HEK293T (cell line): Measurements from ENCODE around the gene TTC13.

Source experiments
- CTCF ChIA-PET: fragments of 350-600 bp; formaldehyde crosslinking; extraction: SDS; loops from one replicate; lab custom pipeline; 2021; ENCODE audit warnings: antibody characterized with exemption, inconsistent platforms; lab: Yijun Ruan, JAX
- POLR2A ChIA-PET: fragments of 350-600 bp; formaldehyde crosslinking; extraction: SDS; loops from one replicate; lab custom pipeline; 2020; ENCODE audit warnings: antibody characterized with exemption, inconsistent platforms; lab: Yijun Ruan, JAX
- DNase-seq: peaks from one replicate; pipeline ENCODE4 v3.0.0; 2012; ENCODE audit warnings: mixed read lengths; ENCODE audit errors: extremely low spot score
- ARNT ChIP-seq: fragments of 450-650 bp; IDR thresholded peaks from 2 replicates; pipeline ENCODE4 v1.6.1; 2017; ENCODE audit warnings: mild to moderate bottlenecking
- BHLHE40 ChIP-seq: fragments of 450-650 bp; IDR thresholded peaks from 2 replicates; pipeline ENCODE4 v1.6.1; 2016; ENCODE audit warnings: mild to moderate bottlenecking, moderate library complexity, borderline replicate concordance
- CTBP1 ChIP-seq: fragments of 450-650 bp; IDR thresholded peaks from 2 replicates; pipeline ENCODE4 v1.6.1; 2016; ENCODE audit warnings: borderline replicate concordance
- ELF4 ChIP-seq: fragments of 450-650 bp; IDR thresholded peaks from 2 replicates; pipeline ENCODE4 v1.6.1; 2017; ENCODE audit warnings: antibody characterized with exemption
- FOXA1 ChIP-seq: fragments of 450-650 bp; IDR thresholded peaks from 2 replicates; pipeline ENCODE4 v1.6.1; 2016; ENCODE audit warnings: mild to moderate bottlenecking
- FOXK2 ChIP-seq: fragments of 450-650 bp; IDR thresholded peaks from 2 replicates; pipeline ENCODE4 v1.6.1; 2016; ENCODE audit warnings: mild to moderate bottlenecking
- FOXM1 ChIP-seq: fragments of 450-650 bp; IDR thresholded peaks from 2 replicates; pipeline ENCODE4 v1.6.1; 2017; ENCODE audit warnings: mild to moderate bottlenecking, borderline replicate concordance
- HDGF ChIP-seq: fragments of 450-650 bp; IDR thresholded peaks from 2 replicates; pipeline ENCODE4 v1.6.1; 2017; ENCODE audit warnings: antibody characterized with exemption, borderline replicate concordance
- L3MBTL2 ChIP-seq: fragments of 450-650 bp; conservative IDR thresholded peaks from 2 replicates; pipeline ENCODE4 v1.6.1; 2016; ENCODE audit warnings: mild to moderate bottlenecking
- LEF1 ChIP-seq: fragments of 450-650 bp; IDR thresholded peaks from 2 replicates; pipeline ENCODE4 v1.6.1; 2017; ENCODE audit warnings: mild to moderate bottlenecking, borderline replicate concordance
- NFRKB ChIP-seq: fragments of 450-650 bp; IDR thresholded peaks from 2 replicates; pipeline ENCODE4 v1.6.1; 2016; ENCODE audit warnings: mild to moderate bottlenecking, moderate library complexity
- PKNOX1 ChIP-seq: fragments of 450-650 bp; IDR thresholded peaks from 2 replicates; pipeline ENCODE4 v1.6.1; 2016
- SP1 ChIP-seq: fragments of 450-650 bp; IDR thresholded peaks from 2 replicates; pipeline ENCODE4 v1.6.1; 2017
- SUZ12 ChIP-seq: fragments of 450-650 bp; IDR thresholded peaks from 2 replicates; pipeline ENCODE4 v1.6.1; 2016; ENCODE audit warnings: mild to moderate bottlenecking
- TARDBP ChIP-seq: fragments of 450-650 bp; IDR thresholded peaks from 2 replicates; pipeline ENCODE4 v1.6.1; 2016
- ZNF384 ChIP-seq: fragments of 450-650 bp; IDR thresholded peaks from 2 replicates; pipeline ENCODE4 v1.6.1; 2016

The TTC13 gene

GRCh38 chr1:230901671-230902070 lies 77.0 kb downstream of the TTC13 start:
- POLR2A ChIA-PET = no interaction called here
- DNase-seq = no peak
- TF ChIP-seq LEF1 (no peak), HDGF (no peak), SUZ12 (no peak), PKNOX1 (no peak), ELF4 (no peak), FOXM1 (no peak), SP1 (no peak), CTBP1 (no peak), FOXA1 (no peak), FOXK2 (no peak), L3MBTL2 (no peak), ARNT (no peak), TARDBP (no peak), BHLHE40 (no peak), NFRKB (no peak), ZNF384 (no peak)
- CTCF ChIA-PET = no interaction called here

- ChIA-PET POLR2A (no interaction called here), CTCF (interaction anchor here (0.7 kb wide), 1 partner anchor 529 kb away, joined by 10 read pairs; no protein-coding TSS in a partner anchor)
- TF ChIP-seq SP1 (no peak), NFRKB (no peak), FOXM1 (no peak), PKNOX1 (no peak), FOXA1 (no peak), TARDBP (no peak), ZNF384 (no peak), BHLHE40 (no peak), L3MBTL2 (no peak), LEF1 (no peak), ARNT (no peak), ELF4 (no peak), SUZ12 (no peak), HDGF (no peak), FOXK2 (no peak), CTBP1 (no peak)
- DNase-seq = no peak
Observed at GRCh38 chr1:230900984-230901383, 77.7 kb downstream of the TTC13 start.

GRCh38 chr1:230899841-230900251 lies 78.8 kb downstream of the TTC13 start:
- POLR2A ChIA-PET = no interaction called here

GRCh38 chr1:230898748-230899147 lies 79.9 kb downstream of the TTC13 start:
- ChIA-PET POLR2A (no interaction called here), CTCF (no interaction called here)
- TF ChIP-seq HDGF = no peak
- no peak for TF ChIP-seq PKNOX1
- TF ChIP-seq SUZ12 = no peak
- no peak for TF ChIP-seq L3MBTL2
- TF ChIP-seq SP1 = no peak
- no peak for TF ChIP-seq LEF1
- TF ChIP-seq CTBP1 = no peak
- no peak for TF ChIP-seq TARDBP
- no peak for TF ChIP-seq ELF4
- TF ChIP-seq ZNF384 = no peak
- TF ChIP-seq FOXK2 = no peak
- no peak for TF ChIP-seq ARNT
- no peak for TF ChIP-seq NFRKB
- TF ChIP-seq BHLHE40 = no peak
- TF ChIP-seq FOXA1 = no peak
- TF ChIP-seq FOXM1 = no peak
- no peak for DNase-seq

More at GRCh38 chr1:230899841-230900251, 78.8 kb downstream of the TTC13 start:
- CTCF ChIA-PET = interaction anchor here (1.1 kb wide), 1 partner anchor 17 kb away, joined by 3 read pairs; no protein-coding TSS in a partner anchor
- no peak for TF ChIP-seq PKNOX1
- TF ChIP-seq ELF4 = no peak
- no peak for TF ChIP-seq FOXK2
- no peak for TF ChIP-seq NFRKB
- no peak for TF ChIP-seq ZNF384
- TF ChIP-seq ARNT = no peak
- TF ChIP-seq FOXA1 = no peak
- no peak for TF ChIP-seq LEF1
- no peak for TF ChIP-seq SP1
- TF ChIP-seq FOXM1 = no peak
- no peak for TF ChIP-seq BHLHE40
- TF ChIP-seq TARDBP = no peak
- no peak for TF ChIP-seq SUZ12
- no peak for DNase-seq

- DNase-seq = no peak
- POLR2A ChIA-PET = no interaction called here
- TF ChIP-seq ARNT = no peak
- no peak for TF ChIP-seq FOXM1
- no peak for TF ChIP-seq TARDBP
- no peak for TF ChIP-seq L3MBTL2
- CTCF ChIA-PET = interaction anchor here (1.2 kb wide), 1 partner anchor 19 kb away, joined by 3 read pairs; no protein-coding TSS in a partner anchor
Observed at GRCh38 chr1:230898144-230898543, 80.5 kb downstream of the TTC13 start.

- TF ChIP-seq ARNT (no peak), PKNOX1 (no peak), CTBP1 (no peak), FOXA1 (no peak), BHLHE40 (no peak), SUZ12 (no peak), ZNF384 (no peak), FOXM1 (no peak), FOXK2 (no peak), LEF1 (no peak), TARDBP (no peak), ELF4 (no peak)
- POLR2A ChIA-PET = interaction anchor here (1.3 to 1.6 kb wide), 2 partner anchors 30 to 81 kb away, joined by 3 read pairs; no protein-coding TSS in a partner anchor
- DNase-seq = no peak
- CTCF ChIA-PET = no interaction called here
Observed at GRCh38 chr1:230896779-230897178, 81.9 kb downstream of the TTC13 start.
